Activated CD4-positive, alpha-beta T cell treated with anti-CD3 and anti-CD28 coated beads for 36 hours (primary cell): ENCODE measurements around the gene SYT4. TPM values are rescaled to one million over a fixed set of nuclear protein-coding genes. Genes with fewer than 3 reads are reported as not detected.

Experiments
- total RNA-seq, 2 experiments: library from RNA; stranded (reverse); gene quantifications; one replicate each; pipeline ENCODE4 v1.2.3, GENCODE V29; 2021

Gene SYT4
- total RNA-seq, 2 experiments from 2014 or later = not detected

Other genes starting within 250 kb of the SYT4 start
- gene RIT2, start 161.8 kb downstream of the SYT4 start, total RNA-seq = not detected